Osteocyte (in vitro differentiated cells): ENCODE data around the gene NCR3LG1. TPM values are rescaled to one million over a fixed set of nuclear protein-coding genes. Genes with fewer than 3 reads are reported as not detected.

Source experiments
- DNase-seq: peaks from one replicate; pipeline ENCODE4 v3.0.0; 2021; ENCODE audit warnings: mixed read lengths; ENCODE audit not compliant: unreplicated experiment; ENCODE audit errors: extremely low spot score
- H3K27ac Mint-ChIP-seq: one replicate; pipeline ENCODE4 v1.8.0; 2021; ENCODE audit warnings: mild to moderate bottlenecking, mixed read lengths; ENCODE audit not compliant: unreplicated experiment
- H3K27me3 Mint-ChIP-seq: one replicate; pipeline ENCODE4 v1.8.0; 2021; ENCODE audit warnings: mixed read lengths; ENCODE audit not compliant: unreplicated experiment
- H3K36me3 Mint-ChIP-seq: one replicate; pipeline ENCODE4 v1.8.0; 2021; ENCODE audit warnings: mixed read lengths; ENCODE audit not compliant: unreplicated experiment
- H3K4me1 Mint-ChIP-seq: one replicate; pipeline ENCODE4 v1.8.0; 2021; ENCODE audit warnings: mixed read lengths; ENCODE audit not compliant: unreplicated experiment
- H3K4me3 Mint-ChIP-seq: one replicate; pipeline ENCODE4 v1.8.0; 2021; ENCODE audit warnings: mild to moderate bottlenecking, moderate library complexity, mixed read lengths; ENCODE audit not compliant: unreplicated experiment
- H3K9me3 Mint-ChIP-seq: one replicate; pipeline ENCODE4 v1.8.0; 2021; ENCODE audit warnings: mixed read lengths; ENCODE audit not compliant: unreplicated experiment
- CTCF ChIP-seq: fragments of 200-600 bp; sonication (generic); IDR thresholded peaks from 2 replicates; pipeline ENCODE4 v1.5.0; 2021; ENCODE audit warnings: antibody characterized with exemption, mild to moderate bottlenecking, moderate library complexity
- total RNA-seq: library from RNA; stranded (reverse); gene quantifications from 2 replicates; pipeline ENCODE4 v1.2.1, GENCODE V29; 2021

Gene NCR3LG1
- total RNA-seq, 1 donor from 2014 or later: 7.5 TPM

GRCh38 chr11:17410606-17411379, 59.2 kb downstream of the NCR3LG1 start:
- peaks cover 19% of the 10 kb centered on the region for H3K27me3 Mint-ChIP-seq
- TF ChIP-seq CTCF: no peak

DNA sequence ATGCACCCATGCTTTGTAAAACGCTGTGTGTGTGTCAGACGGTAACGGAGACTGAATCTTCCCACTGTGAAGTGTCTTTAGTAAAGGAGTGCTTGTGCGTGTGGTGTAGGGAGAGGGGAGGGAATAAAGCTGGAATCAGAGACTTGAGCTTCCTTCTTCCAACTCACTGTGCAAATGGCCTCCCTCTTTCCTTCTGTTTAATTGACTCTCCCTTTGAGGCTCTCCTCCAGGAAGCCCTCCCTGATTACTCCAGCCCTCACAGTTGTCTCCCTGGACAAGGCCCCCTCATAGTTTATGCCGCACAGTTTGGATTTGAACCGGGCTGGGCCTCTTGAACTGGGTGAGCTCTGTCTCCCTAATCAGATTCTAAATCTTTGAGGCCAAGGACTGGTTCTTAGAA, 59.8 kb downstream of the NCR3LG1 start:
- Mint-ChIP-seq H3K36me3 (no peaks in the 10 kb centered on the region), H3K4me1 (no peaks in the 10 kb centered on the region), H3K9me3 (no peaks in the 10 kb centered on the region), H3K4me3 (no peak overlapping the region), H3K27ac (no peak overlapping the region), H3K27me3 (peaks cover 23% of the 10 kb centered on the region)
- no peak for DNase-seq
- TF ChIP-seq CTCF: no peak

More at GRCh38 chr11:17410606-17411379, 59.2 kb downstream of the NCR3LG1 start:
- no peak for DNase-seq
- Mint-ChIP-seq H3K36me3 (no peaks in the 10 kb centered on the region), H3K4me1 (peaks cover 3% of the 10 kb centered on the region), H3K27ac (no peak overlapping the region), H3K9me3 (no peaks in the 10 kb centered on the region), H3K4me3 (no peak overlapping the region)

DNA sequence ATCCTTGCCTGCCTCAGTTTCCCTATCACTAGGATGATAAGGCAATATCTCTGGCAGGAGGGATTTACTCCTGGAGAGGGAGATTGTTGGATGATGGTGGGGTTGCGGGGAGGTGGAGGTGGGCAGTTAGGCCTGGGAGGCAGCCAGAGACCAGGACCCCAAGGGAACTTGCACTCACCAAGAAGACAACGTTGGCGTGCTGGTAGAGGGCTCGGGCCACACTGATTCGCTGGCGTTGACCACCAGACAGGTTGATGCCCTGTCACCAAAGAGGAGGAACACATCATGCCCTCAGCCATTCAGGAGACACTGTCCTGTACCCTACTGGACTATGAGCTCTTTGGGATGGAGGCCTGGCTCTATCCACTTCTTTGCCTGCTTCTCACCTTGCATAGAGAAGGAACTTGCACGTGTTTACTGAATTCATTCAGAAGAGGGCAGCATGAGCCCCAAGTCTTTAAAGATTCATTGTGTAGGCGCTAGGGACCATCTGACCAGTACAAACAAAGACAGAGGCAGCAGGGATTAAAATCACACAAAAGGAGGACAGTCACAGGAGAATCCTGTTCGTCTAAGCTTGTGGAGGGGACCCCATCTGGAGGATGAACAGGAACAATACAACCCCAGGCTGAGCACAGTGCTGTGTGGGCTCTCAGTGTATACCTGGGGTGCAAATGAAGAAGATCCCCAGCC, 61.0 kb downstream of the NCR3LG1 start:
- Mint-ChIP-seq H3K4me3 (no peak overlapping the region), H3K4me1 (no peaks in the 10 kb centered on the region), H3K27ac (no peak overlapping the region), H3K9me3 (no peaks in the 10 kb centered on the region), H3K27me3 (peaks cover 29% of the 10 kb centered on the region), H3K36me3 (no peaks in the 10 kb centered on the region)
- TF ChIP-seq CTCF: no peak
- DNase-seq: no peak

- H3K4me3 Mint-ChIP-seq: no peak overlapping the region
- H3K27ac Mint-ChIP-seq: no peak overlapping the region
- TF ChIP-seq CTCF: no peak
These were observed 62.1 kb downstream of the NCR3LG1 start for GRCh38 chr11:17413414-17414316.

More at GRCh38 chr11:17413414-17414316, 62.1 kb downstream of the NCR3LG1 start:
- Mint-ChIP-seq H3K36me3 (no peaks in the 10 kb centered on the region), H3K9me3 (no peaks in the 10 kb centered on the region), H3K4me1 (no peaks in the 10 kb centered on the region), H3K27me3 (peaks cover 39% of the 10 kb centered on the region)
- no peak for DNase-seq
